Measurements from ENCODE around the gene CTXN1.

Gene CTXN1

DNA sequence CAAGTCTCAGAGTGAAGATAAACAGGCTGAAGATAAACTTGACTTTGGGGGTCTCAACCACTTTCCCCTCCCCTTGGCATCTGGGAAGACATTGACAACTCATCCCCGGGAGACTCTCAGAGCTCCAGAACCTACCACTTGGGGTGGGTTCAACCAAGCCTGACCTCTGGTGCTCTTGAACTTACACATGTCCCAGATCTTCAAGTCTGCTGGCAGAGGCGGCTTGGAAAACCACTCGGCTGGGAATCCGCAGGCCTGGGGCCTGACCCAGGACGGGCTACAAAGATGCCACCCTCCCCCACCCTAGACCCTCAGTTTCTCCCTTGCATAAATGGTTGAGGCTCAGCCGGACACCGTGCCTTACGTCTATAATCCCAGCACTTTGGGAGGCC lies 37.1 kb downstream of the CTXN1 start:
- ChIA-PET POLR2A (interaction anchor here (1.0 to 2.7 kb wide), 6 partner anchors 9 to 31 kb away, joined by 3 to 14 read pairs (median 7); partner anchors contain the start of genes MAP2K7 and SNAPC2), CTCF (interaction anchor here (1.3 kb wide), 1 partner anchor 19 kb away, joined by 5 read pairs; no protein-coding TSS in a partner anchor)
- TF ChIP-seq NFRKB (IDR thresholded peaks at IDR 0.05): no peak
- TF ChIP-seq L3MBTL2 (conservative IDR thresholded peaks at IDR 0.05): no peak
- TF ChIP-seq ARNT (IDR thresholded peaks at IDR 0.05): no peak
- TF ChIP-seq LEF1 (IDR thresholded peaks at IDR 0.05; ENCODE audit: borderline replicate concordance): no peak
- TF ChIP-seq, protein P1, sequence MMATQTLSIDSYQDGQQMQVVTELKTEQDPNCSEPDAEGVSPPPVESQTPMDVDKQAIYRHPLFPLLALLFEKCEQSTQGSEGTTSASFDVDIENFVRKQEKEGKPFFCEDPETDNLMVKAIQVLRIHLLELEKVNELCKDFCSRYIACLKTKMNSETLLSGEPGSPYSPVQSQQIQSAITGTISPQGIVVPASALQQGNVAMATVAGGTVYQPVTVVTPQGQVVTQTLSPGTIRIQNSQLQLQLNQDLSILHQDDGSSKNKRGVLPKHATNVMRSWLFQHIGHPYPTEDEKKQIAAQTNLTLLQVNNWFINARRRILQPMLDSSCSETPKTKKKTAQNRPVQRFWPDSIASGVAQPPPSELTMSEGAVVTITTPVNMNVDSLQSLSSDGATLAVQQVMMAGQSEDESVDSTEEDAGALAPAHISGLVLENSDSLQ (IDR thresholded peaks at IDR 0.05): no peak
- TF ChIP-seq CTBP1 (IDR thresholded peaks at IDR 0.05; ENCODE audit: borderline replicate concordance): no peak
- no peak for TF ChIP-seq BHLHE40 (IDR thresholded peaks at IDR 0.05; ENCODE audit: borderline replicate concordance)
- no peak for TF ChIP-seq FOXA1 (IDR thresholded peaks at IDR 0.05)
- TF ChIP-seq ZNF384 (IDR thresholded peaks at IDR 0.05): no peak
- no peak for TF ChIP-seq TARDBP (IDR thresholded peaks at IDR 0.05)
- no peak for TF ChIP-seq FOXK2 (IDR thresholded peaks at IDR 0.05)
- TF ChIP-seq SP1 (IDR thresholded peaks at IDR 0.05): no peak
- TF ChIP-seq HDGF (IDR thresholded peaks at IDR 0.05; ENCODE audit: borderline replicate concordance): no peak
- DNase-seq (ENCODE audit: extremely low spot score): no peak

DNA sequence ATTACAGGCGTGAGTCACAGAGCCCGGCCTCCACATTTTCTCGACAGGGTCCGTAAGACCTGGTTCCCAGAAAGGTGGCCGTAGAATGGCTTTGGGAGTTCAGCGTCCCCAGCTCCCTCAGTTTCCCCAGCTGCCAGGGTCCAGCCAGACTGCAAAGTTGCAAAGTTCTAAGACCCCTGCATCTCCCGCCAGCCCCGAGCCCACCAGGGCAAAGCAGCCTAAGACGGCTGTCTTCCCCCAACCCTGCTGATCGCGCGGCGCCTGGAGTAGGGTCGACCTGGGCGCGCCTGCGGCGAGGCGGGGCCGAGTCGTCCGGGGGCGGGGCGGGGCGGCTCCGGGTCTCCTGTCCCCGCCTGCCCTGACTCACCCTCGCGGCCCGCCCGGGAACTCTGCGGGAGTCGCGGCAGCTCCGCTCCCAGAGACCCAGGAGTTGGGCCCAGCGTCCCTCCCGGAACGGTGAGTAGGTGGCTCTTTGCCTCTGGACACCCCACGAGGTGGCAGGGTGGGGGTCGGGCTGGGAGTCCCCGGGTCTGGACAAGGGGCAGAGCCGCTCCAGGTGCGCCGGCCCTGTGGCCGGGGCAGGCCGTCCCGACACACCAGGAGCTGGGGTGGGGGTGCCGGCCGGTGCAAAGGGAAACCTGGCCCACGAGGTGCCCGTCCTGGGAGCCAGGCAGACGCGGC lies 37.6 kb downstream of the CTXN1 start, which contains the start of gene LRRC8E:
Gene LRRC8E (plus strand): TSS at position 366 of the 681 bp plus-strand sequence. CDS start 7,094 bp downstream, outside the sequence.
- ChIA-PET CTCF (interaction anchor here (1.3 kb wide), 1 partner anchor 19 kb away, joined by 5 read pairs; no protein-coding TSS in a partner anchor), POLR2A (interaction anchor here (0.6 to 2.7 kb wide), 11 partner anchors 10 to 56 kb away, joined by 3 to 14 read pairs (median 6); partner anchors contain the start of genes MAP2K7 and SNAPC2)
- TF ChIP-seq FOXK2 (IDR thresholded peaks at IDR 0.05) (no peak), L3MBTL2 (conservative IDR thresholded peaks at IDR 0.05) (no peak), BHLHE40 (IDR thresholded peaks at IDR 0.05; ENCODE audit: borderline replicate concordance) (no peak), ZNF384 (IDR thresholded peaks at IDR 0.05) (no peak), FOXM1 (IDR thresholded peaks at IDR 0.05; ENCODE audit: borderline replicate concordance) (no peak), NFRKB (IDR thresholded peaks at IDR 0.05) (no peak), TARDBP (IDR thresholded peaks at IDR 0.05) (no peak), FOXA1 (IDR thresholded peaks at IDR 0.05) (no peak), ARNT (IDR thresholded peaks at IDR 0.05) (no peak), LEF1 (IDR thresholded peaks at IDR 0.05; ENCODE audit: borderline replicate concordance) (no peak), SUZ12 (IDR thresholded peaks at IDR 0.05) (no peak)
- TF ChIP-seq, protein P1 (IDR thresholded peaks at IDR 0.05): no peak
- DNase-seq (ENCODE audit: extremely low spot score): peak; percentile 80

DNA sequence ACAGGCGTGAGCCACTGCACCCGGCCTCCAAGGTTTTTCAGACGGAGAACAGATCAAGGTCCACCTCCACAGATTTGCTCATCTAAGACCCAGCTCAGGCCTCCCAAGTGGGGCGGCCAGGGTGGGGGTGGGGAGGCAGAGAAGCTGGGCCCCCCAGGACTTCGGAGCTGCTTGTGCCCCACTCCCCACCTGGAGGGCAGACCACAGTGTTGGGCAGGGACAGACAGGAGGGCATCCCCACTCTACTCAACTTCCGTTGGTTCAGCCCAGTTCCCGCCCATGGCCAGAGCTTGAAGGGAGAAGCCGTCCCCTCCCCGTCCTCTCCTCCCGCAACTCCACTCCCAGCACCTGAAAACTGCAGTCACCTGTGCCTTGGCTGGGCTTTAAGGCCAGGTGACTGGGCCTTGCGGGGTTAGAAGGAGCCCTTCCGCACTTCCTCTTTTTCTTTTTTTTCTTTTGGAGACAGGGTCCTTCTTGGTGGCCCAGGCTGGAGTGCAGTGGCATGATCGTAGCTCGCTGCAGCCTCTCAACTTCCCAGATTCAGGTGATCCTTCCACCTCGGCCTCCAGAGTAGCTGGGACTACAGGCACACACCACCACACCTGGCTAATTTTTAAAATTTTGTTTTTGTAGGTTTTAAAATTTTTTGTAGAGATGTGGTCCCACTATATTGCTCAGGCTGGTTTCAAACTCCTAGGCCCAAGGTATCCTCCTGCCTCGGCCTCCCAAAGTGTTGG lies 38.4 kb downstream of the CTXN1 start:
- POLR2A ChIA-PET: interaction anchor here (0.6 to 2.7 kb wide), 10 partner anchors 11 to 57 kb away, joined by 3 to 14 read pairs (median 6); partner anchors contain the start of genes MAP2K7 and SNAPC2

DNA sequence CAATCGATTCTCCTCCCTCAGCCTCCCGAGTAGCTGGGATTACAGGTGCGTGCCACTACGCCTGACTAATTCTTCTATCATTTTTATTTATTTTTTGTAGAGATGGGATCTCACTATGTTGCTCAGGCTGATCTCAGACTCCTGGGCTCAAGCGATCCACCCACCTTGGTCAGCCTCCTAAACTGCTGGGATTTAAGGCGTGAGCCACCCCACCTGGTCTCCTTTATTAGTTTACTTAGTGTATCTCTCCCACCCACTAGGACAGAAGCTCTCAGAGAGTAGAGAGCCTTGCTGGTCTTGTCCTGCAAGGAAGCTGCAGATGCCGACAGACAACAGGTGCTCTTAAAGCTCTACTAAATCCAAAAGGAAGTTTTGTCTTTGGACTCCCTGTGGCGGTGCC lies 40.1 kb downstream of the CTXN1 start:
- POLR2A ChIA-PET: interaction anchor here (0.7 to 1.4 kb wide), 2 partner anchors 15 to 16 kb away, joined by 3 to 6 read pairs; no protein-coding TSS in a partner anchor
- TF ChIP-seq TARDBP (IDR thresholded peaks at IDR 0.05) (no peak), HDGF (IDR thresholded peaks at IDR 0.05; ENCODE audit: borderline replicate concordance) (no peak)
- DNase-seq (ENCODE audit: extremely low spot score): no peak
- CTCF ChIA-PET: no interaction called here

More for the DNA sequence above, 38.4 kb downstream of the CTXN1 start:
- DNase-seq (ENCODE audit: extremely low spot score): no peak
- CTCF ChIA-PET: interaction anchor here (1.3 kb wide), 1 partner anchor 18 kb away, joined by 5 read pairs; no protein-coding TSS in a partner anchor
- TF ChIP-seq, protein P1 (IDR thresholded peaks at IDR 0.05): no peak
- TF ChIP-seq L3MBTL2 (conservative IDR thresholded peaks at IDR 0.05) (no peak), ZNF384 (IDR thresholded peaks at IDR 0.05) (no peak)

DNA sequence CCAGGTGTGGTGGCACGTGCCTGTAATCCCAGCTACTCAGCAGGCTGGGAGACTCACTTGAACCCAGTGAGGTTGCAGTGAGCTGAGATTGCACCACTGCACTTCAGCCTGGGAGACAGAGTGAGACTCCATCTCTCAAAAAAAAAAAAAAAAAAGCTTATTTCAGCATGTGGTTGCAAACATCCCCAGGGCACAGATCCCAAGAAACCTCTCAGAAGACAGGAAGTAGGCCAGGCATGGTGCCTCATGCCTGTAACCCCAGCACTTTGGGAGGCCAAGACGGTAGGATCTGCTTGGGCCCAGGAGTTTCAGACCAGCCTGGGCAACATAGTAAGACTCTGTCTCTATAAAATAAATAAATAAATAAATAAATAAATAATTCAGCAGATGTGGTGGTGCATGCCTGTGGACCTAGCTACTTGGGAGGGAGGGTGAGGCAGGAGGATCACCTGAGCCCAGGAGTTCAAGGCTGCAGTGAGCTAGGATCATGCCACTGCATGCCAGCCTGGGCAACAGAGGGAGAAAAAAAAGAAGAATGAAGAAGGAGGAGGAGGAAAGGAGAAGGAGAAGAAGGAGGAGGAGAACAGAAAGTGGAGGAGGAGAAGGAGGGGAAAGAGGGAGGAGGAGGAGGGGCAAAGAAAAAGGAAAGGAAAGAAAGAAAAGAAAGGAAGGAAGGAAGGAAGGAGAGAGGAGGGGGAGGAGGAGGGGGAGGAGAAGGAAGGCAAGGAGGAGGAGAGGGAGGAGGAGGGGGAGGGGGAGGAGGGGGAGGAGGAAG lies 42.0 kb downstream of the CTXN1 start:
- POLR2A ChIA-PET: interaction anchor here (0.8 to 1.1 kb wide), 3 partner anchors 15 to 20 kb away, joined by 3 read pairs; partner anchors contain the start of gene MAP2K7
- CTCF ChIA-PET: interaction anchor here (0.7 to 2.5 kb wide), 2 partner anchors 15 to 25 kb away, joined by 3 to 10 read pairs; no protein-coding TSS in a partner anchor
- no peak for DNase-seq (ENCODE audit: extremely low spot score)
- TF ChIP-seq ELF4 (IDR thresholded peaks at IDR 0.05) (no peak), NFRKB (IDR thresholded peaks at IDR 0.05) (no peak), ARNT (IDR thresholded peaks at IDR 0.05) (no peak), BHLHE40 (IDR thresholded peaks at IDR 0.05; ENCODE audit: borderline replicate concordance) (no peak), LEF1 (IDR thresholded peaks at IDR 0.05; ENCODE audit: borderline replicate concordance) (no peak), FOXM1 (IDR thresholded peaks at IDR 0.05; ENCODE audit: borderline replicate concordance) (no peak), TARDBP (IDR thresholded peaks at IDR 0.05) (no peak), HDGF (IDR thresholded peaks at IDR 0.05; ENCODE audit: borderline replicate concordance) (no peak), ZNF384 (IDR thresholded peaks at IDR 0.05) (no peak), FOXA1 (IDR thresholded peaks at IDR 0.05) (no peak), FOXK2 (IDR thresholded peaks at IDR 0.05) (no peak), CTBP1 (IDR thresholded peaks at IDR 0.05; ENCODE audit: borderline replicate concordance) (no peak), SUZ12 (IDR thresholded peaks at IDR 0.05) (no peak), SP1 (IDR thresholded peaks at IDR 0.05) (no peak), L3MBTL2 (conservative IDR thresholded peaks at IDR 0.05) (no peak)
- TF ChIP-seq, protein P1 (IDR thresholded peaks at IDR 0.05): no peak
